Esophagus (tissue), 2 donors: ENCODE data around the gene FSHR. TPM values are rescaled to one million over a fixed set of nuclear protein-coding genes. Genes with fewer than 3 reads are reported as not detected.

Experiments used
- H3K27ac ChIP-seq, 2 donors: one replicate each; pipeline ENCODE4 v1.5.1; 2013; ENCODE audit warnings: low read depth in 2 of 2, mild to moderate bottlenecking in 2 of 2, inconsistent platforms in 1 of 2, low read length in 1 of 2, moderate library complexity in 1 of 2
- H3K27me3 ChIP-seq, 2 donors: one replicate each; pipeline ENCODE4 v1.6.1; 2013; ENCODE audit warnings: low read length in 2 of 2, control low read depth in 1 of 2, mild to moderate bottlenecking in 1 of 2; ENCODE audit not compliant: insufficient read depth in 2 of 2, control insufficient read depth in 1 of 2
- H3K36me3 ChIP-seq, 2 donors: one replicate each; pipeline ENCODE4 v1.6.1; 2013; ENCODE audit warnings: low read length in 1 of 2; ENCODE audit not compliant: control insufficient read depth in 2 of 2, insufficient read depth in 2 of 2
- H3K4me1 ChIP-seq, 2 donors: one replicate each; pipeline ENCODE4 v1.6.1; 2013; ENCODE audit warnings: low read length in 1 of 2; ENCODE audit not compliant: control insufficient read depth in 2 of 2, insufficient read depth in 2 of 2
- H3K4me3 ChIP-seq, 2 donors: one replicate each; pipeline ENCODE4 v1.5.1; 2013; ENCODE audit warnings: low read length in 2 of 2, mild to moderate bottlenecking in 2 of 2, low read depth in 1 of 2, moderate library complexity in 1 of 2
- H3K9me3 ChIP-seq, 2 donors: one replicate each; pipeline ENCODE4 v1.6.1; 2013; ENCODE audit warnings: mild to moderate bottlenecking in 2 of 2, low read depth in 1 of 2, low read length in 1 of 2, moderate library complexity in 1 of 2; ENCODE audit not compliant: control insufficient read depth in 2 of 2, insufficient read depth in 1 of 2
- WGBS, 2 donors: extraction: QIAGEN DNeasy Blood & Tissue Kit; methylation state at CpG; one replicate each; pipeline ENCODE4 v1.1.7; 2013; 5-methylcytosine and 5-hydroxymethylcytosine counted together
- polyA plus RNA-seq, 2 donors: library from polyadenylated mRNA; stranded (reverse); fragments of 200-250 nt; gene quantifications; one replicate each; pipeline ENCODE4 v1.2.3, GENCODE V29; 2013
- donor health status: healthy with polysubstance abuse.
- donor health status: Bipolar disorder and iron deficiency.

The FSHR gene
- polyA plus RNA-seq, 2 donors = 0.01 TPM; not detected in 1

GRCh38 chr2:48984922-48985321, 169.4 kb downstream of the FSHR start:
- 60 to 79% methylated on average over 5 of the region's 5 CpGs for WGBS, 2 donors
- no peak overlapping the region for H3K27ac ChIP-seq
- H3K36me3 ChIP-seq = no peaks in the 10 kb centered on the region
- H3K27me3 ChIP-seq = no peaks in the 10 kb centered on the region
- no peaks in the 10 kb centered on the region for H3K9me3 ChIP-seq
- no peak overlapping the region for H3K4me3 ChIP-seq
- no peaks in the 10 kb centered on the region for H3K4me1 ChIP-seq

- H3K4me1 ChIP-seq = no peaks in the 10 kb centered on the region
- no peaks in the 10 kb centered on the region for H3K27me3 ChIP-seq
- no peaks in the 10 kb centered on the region for H3K36me3 ChIP-seq
- H3K27ac ChIP-seq = no peak overlapping the region
- no peaks in the 10 kb centered on the region for H3K9me3 ChIP-seq
- WGBS, 2 donors = 96 to 100% methylated on average over 1 of the region's 1 CpG
- no peak overlapping the region for H3K4me3 ChIP-seq
Observed at GRCh38 chr2:48983551-48983950, 170.8 kb downstream of the FSHR start.

GRCh38 chr2:48982887-48983435, 171.4 kb downstream of the FSHR start:
- no peaks in the 10 kb centered on the region for H3K36me3 ChIP-seq

DNA sequence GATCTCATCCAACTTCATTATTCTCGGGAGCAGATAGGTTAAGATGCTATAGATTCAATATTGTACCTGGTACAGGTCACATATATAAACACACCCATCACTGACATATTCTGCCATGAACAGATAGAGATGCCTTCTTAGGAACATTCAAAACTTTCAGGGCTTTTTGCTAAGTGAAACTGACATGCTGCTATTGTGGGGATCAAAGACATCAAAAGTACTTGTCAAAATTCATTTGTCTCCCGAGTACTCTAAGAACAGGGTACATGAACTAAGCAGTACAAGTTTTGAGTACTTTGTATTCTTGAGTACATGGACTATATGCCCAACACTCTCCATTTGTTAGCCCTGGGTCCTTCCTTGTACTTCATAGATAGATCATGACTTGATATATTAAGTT, 173.5 kb downstream of the FSHR start:
- Histone ChIP-seq H3K4me3 (no peak overlapping the region), H3K9me3 (no peaks in the 10 kb centered on the region), H3K27ac (no peak overlapping the region), H3K27me3 (no peaks in the 10 kb centered on the region), H3K4me1 (no peaks in the 10 kb centered on the region), H3K36me3 (no peaks in the 10 kb centered on the region)
- 83 to 92% methylated on average over 2 of the region's 2 CpGs for WGBS, 2 donors

More at GRCh38 chr2:48982887-48983435, 171.4 kb downstream of the FSHR start:
- 76 to 81% methylated on average over 4 of the region's 4 CpGs for WGBS, 2 donors
- Histone ChIP-seq H3K4me1 (no peaks in the 10 kb centered on the region), H3K9me3 (no peaks in the 10 kb centered on the region), H3K4me3 (no peak overlapping the region), H3K27me3 (no peaks in the 10 kb centered on the region), H3K27ac (no peak overlapping the region)

DNA sequence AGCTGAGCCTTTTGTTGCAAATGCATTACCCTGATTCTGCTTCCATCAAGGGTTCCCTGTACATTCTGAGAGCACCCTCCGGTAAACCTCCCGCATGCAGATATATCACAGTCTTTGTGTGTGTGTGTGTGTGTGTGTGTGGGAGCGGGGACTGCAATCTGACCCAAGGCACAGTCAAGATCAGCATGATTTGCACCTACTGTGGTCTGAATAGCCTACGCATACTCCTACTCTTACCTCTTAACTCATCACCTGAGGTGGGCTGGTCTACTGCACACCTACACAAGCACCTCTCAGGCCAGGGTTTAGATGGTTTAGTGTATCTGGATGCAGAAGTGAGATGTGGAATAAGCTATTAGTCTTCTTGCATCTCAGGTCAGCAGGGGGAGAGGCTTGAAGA, 174.6 kb downstream of the FSHR start:
- Histone ChIP-seq H3K27me3 (no peaks in the 10 kb centered on the region), H3K9me3 (no peaks in the 10 kb centered on the region), H3K27ac (no peak overlapping the region), H3K36me3 (no peaks in the 10 kb centered on the region), H3K4me3 (no peak overlapping the region), H3K4me1 (no peaks in the 10 kb centered on the region)
- 94 to 96% methylated on average over 4 of the region's 4 CpGs for WGBS, 2 donors

DNA sequence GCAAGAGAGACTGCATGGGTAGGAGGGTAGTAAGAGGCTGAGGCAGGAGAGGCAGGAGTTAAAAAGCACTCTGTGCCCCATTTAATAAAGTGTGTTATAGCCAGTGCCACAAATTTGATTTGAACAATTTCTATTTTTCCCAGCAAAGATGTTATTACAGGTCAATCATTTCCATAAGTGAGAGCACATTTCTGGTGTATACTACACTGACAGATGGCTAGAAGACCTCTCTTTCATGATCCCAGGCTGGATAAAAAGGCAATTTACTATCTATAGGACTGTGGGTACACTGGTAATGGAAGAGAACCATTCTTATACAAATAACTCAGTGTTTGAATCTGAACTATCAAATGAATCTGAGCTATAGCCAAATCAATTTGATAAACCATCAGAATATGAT, 176.2 kb downstream of the FSHR start:
- Histone ChIP-seq H3K4me3 (no peak overlapping the region), H3K4me1 (no peaks in the 10 kb centered on the region), H3K9me3 (no peaks in the 10 kb centered on the region), H3K27ac (no peak overlapping the region), H3K27me3 (no peaks in the 10 kb centered on the region), H3K36me3 (no peaks in the 10 kb centered on the region)

- no peaks in the 10 kb centered on the region for H3K4me1 ChIP-seq
- no peaks in the 10 kb centered on the region for H3K27me3 ChIP-seq
- WGBS, 2 donors = 91 to 96% methylated on average over 2 of the region's 2 CpGs
Observed at GRCh38 chr2:48971801-48972200, 182.5 kb downstream of the FSHR start.

GRCh38 chr2:48968011-48968410, 186.3 kb downstream of the FSHR start:
- H3K27ac ChIP-seq = no peak overlapping the region
- H3K27me3 ChIP-seq = no peaks in the 10 kb centered on the region
- no peaks in the 10 kb centered on the region for H3K9me3 ChIP-seq
- H3K4me3 ChIP-seq = no peak overlapping the region
- H3K36me3 ChIP-seq = no peaks in the 10 kb centered on the region
- H3K4me1 ChIP-seq = no peaks in the 10 kb centered on the region
- WGBS, 2 donors = 72 to 82% methylated on average over 4 of the region's 4 CpGs

More at GRCh38 chr2:48971801-48972200, 182.5 kb downstream of the FSHR start:
- no peak overlapping the region for H3K4me3 ChIP-seq
- no peaks in the 10 kb centered on the region for H3K36me3 ChIP-seq
- H3K27ac ChIP-seq = no peak overlapping the region
- no peaks in the 10 kb centered on the region for H3K9me3 ChIP-seq

- H3K9me3 ChIP-seq = no peaks in the 10 kb centered on the region
- H3K4me3 ChIP-seq = no peak overlapping the region
- 44 to 53% methylated on average over 1 of the region's 1 CpG for WGBS, 2 donors
- H3K36me3 ChIP-seq = no peaks in the 10 kb centered on the region
- H3K4me1 ChIP-seq = no peaks in the 10 kb centered on the region
- H3K27ac ChIP-seq = no peak overlapping the region
- no peaks in the 10 kb centered on the region for H3K27me3 ChIP-seq
Observed at GRCh38 chr2:48965204-48965603, 189.1 kb downstream of the FSHR start.

DNA sequence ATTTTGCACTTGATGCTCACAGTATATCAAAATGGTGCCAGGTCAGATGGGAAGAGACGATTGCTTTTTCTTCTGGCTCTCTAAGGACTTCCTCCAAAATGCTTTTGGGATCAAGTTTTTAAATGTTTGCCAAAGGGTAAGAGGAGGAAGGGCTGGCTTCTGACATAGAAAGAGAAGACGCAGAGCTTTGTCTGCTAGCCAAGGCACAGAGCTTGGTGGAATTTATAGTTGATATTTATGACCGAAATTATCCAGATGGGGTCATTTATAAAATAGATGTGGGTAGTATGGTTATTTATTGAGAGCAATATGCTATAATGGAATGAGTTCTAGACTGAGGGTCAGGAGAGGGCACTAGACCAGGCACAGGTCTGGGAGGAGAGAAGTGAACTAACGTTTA, 193.3 kb downstream of the FSHR start:
- WGBS, 2 donors = 57 to 58% methylated on average over 4 of the region's 4 CpGs
- no peaks in the 10 kb centered on the region for H3K27me3 ChIP-seq
- no peak overlapping the region for H3K4me3 ChIP-seq
- no peaks in the 10 kb centered on the region for H3K9me3 ChIP-seq
- no peak overlapping the region for H3K27ac ChIP-seq
- H3K4me1 ChIP-seq = no peaks in the 10 kb centered on the region
- H3K36me3 ChIP-seq = no peaks in the 10 kb centered on the region
